Peyer's patch (tissue), 4 donors: ENCODE results near the gene PPARA. TPM values are rescaled to one million over a fixed set of nuclear protein-coding genes. Genes with fewer than 3 reads are reported as not detected.

Source experiments
- DNase-seq, 3 donors: peaks; one replicate each; pipeline ENCODE4 v3.0.0-alpha.2; 2017 to 2019
- H3K27ac ChIP-seq, 4 donors: fragments of 200-600 bp; sonication (generic); one replicate each; pipeline ENCODE4 v1.5.1; 2016 to 2019
- H3K27me3 ChIP-seq, 2 donors: fragments of 200-600 bp; sonication (generic); one replicate each; pipeline ENCODE4 v1.5.1; 2019
- H3K36me3 ChIP-seq, 3 donors: fragments of 200-600 bp; sonication (generic); one replicate each; pipeline ENCODE4 v1.5.1; 2016 to 2019
- H3K4me1 ChIP-seq, 4 donors: fragments of 200-600 bp; sonication (generic); one replicate each; pipeline ENCODE4 v1.5.1; 2016 to 2019
- H3K4me3 ChIP-seq, 4 donors: fragments of 200-600 bp; sonication (generic); 1 replicate in 3 of 4; 2 replicates in 1 of 4; pipeline ENCODE4 v1.5.1; 2016 to 2019; ENCODE audit warnings: mild to moderate bottlenecking in 1 of 4
- H3K9me3 ChIP-seq, 4 donors: fragments of 200-600 bp; sonication (generic); one replicate each; pipeline ENCODE4 v1.5.1; 2016 to 2019; ENCODE audit warnings: mild to moderate bottlenecking in 1 of 4
- CTCF ChIP-seq, 6 experiments: fragments of 450-650 bp in 4 of 6; fragments of 200-600 bp in 2 of 6; sonication (generic) in 1 of 6; IDR thresholded peaks; one replicate each; pipeline ENCODE4 v1.5.1; 2017 to 2019; ENCODE audit warnings: antibody characterized with exemption in 6 of 6, mild to moderate bottlenecking in 3 of 6, moderate library complexity in 1 of 6
- POLR2A ChIP-seq, 2 donors: fragments of 450-650 bp; IDR thresholded peaks; one replicate each; pipeline ENCODE4 v1.5.1; 2017; ENCODE audit warnings: antibody characterized with exemption in 2 of 2, mild to moderate bottlenecking in 2 of 2, moderate library complexity in 2 of 2
- total RNA-seq, 4 donors: library from RNA; depleted of rRNA; stranded (reverse); fragments of >200 nt; gene quantifications; one replicate each; pipeline ENCODE4 v1.1.0, GENCODE V29; 2016

Gene PPARA
- total RNA-seq, 4 donors from 2014 or later, result 21.5 to 231 (median 189) TPM

GRCh38 chr22:46219636-46220035 lies 69.3 kb downstream of the PPARA start:
- H3K9me3 ChIP-seq, result no peaks in the 10 kb centered on the region
- no peaks in the 10 kb centered on the region for H3K4me1 ChIP-seq
- no peaks in the 10 kb centered on the region for H3K27me3 ChIP-seq
- TF ChIP-seq CTCF (IDR thresholded peaks at IDR 0.05), result no peak
- TF ChIP-seq POLR2A (IDR thresholded peaks at IDR 0.05), result no peak
- H3K36me3 ChIP-seq, result peaks cover 0 to 92% (median 3%) of the 10 kb centered on the region in 3 donors
- peak overlapping the region in 1 of 4 donors; percentile 50 for H3K27ac ChIP-seq
- DNase-seq, result no peak
- no peak overlapping the region for H3K4me3 ChIP-seq

- H3K4me1 ChIP-seq, result no peaks in the 10 kb centered on the region
- H3K9me3 ChIP-seq, result no peaks in the 10 kb centered on the region
- H3K36me3 ChIP-seq, result peaks cover 0 to 92% (median 3%) of the 10 kb centered on the region in 3 donors
- no peak overlapping the region for H3K4me3 ChIP-seq
- H3K27me3 ChIP-seq, result no peaks in the 10 kb centered on the region
- DNase-seq, result no peak
- TF ChIP-seq CTCF (IDR thresholded peaks at IDR 0.05) (no peak), POLR2A (IDR thresholded peaks at IDR 0.05) (no peak)
- no peak overlapping the region for H3K27ac ChIP-seq
Observed at GRCh38 chr22:46220921-46221320, 70.6 kb downstream of the PPARA start.

- Histone ChIP-seq H3K27me3 (no peaks in the 10 kb centered on the region), H3K36me3 (peaks cover 0 to 75% (median 0%) of the 10 kb centered on the region in 3 donors), H3K4me3 (no peak overlapping the region), H3K9me3 (no peaks in the 10 kb centered on the region), H3K4me1 (no peaks in the 10 kb centered on the region), H3K27ac (no peak overlapping the region)
- TF ChIP-seq POLR2A (IDR thresholded peaks at IDR 0.05) (no peak), CTCF (IDR thresholded peaks at IDR 0.05) (no peak)
- DNase-seq, result no peak
Observed at GRCh38 chr22:46224044-46224897, 73.9 kb downstream of the PPARA start.

DNA sequence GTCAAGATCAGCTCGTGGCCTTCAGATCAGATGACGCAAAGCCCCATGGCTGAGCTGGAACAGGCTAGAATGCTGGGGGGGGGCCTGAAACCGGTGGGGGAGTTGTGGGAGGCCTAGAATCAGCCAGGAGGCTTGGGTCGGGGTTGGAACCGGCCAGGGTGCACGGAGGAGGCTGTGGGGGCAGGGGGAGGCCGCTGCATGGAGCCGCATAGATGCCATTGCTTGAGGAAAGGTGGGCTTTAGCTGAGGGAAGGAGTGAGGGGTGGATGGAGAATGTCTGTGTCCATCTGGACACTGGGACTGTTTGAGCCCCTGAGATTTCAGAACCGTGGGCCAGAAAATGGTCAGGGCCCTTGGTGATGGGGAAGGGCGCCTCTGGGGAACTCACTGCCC lies 74.6 kb downstream of the PPARA start:
- H3K27ac ChIP-seq, result no peak overlapping the region
- no peaks in the 10 kb centered on the region for H3K9me3 ChIP-seq
- H3K27me3 ChIP-seq, result no peaks in the 10 kb centered on the region
- TF ChIP-seq CTCF (IDR thresholded peaks at IDR 0.05) (no peak), POLR2A (IDR thresholded peaks at IDR 0.05) (no peak)
- peaks cover 0 to 69% (median 0%) of the 10 kb centered on the region in 3 donors for H3K36me3 ChIP-seq
- no peak for DNase-seq
- no peak overlapping the region for H3K4me3 ChIP-seq
- no peaks in the 10 kb centered on the region for H3K4me1 ChIP-seq

- no peak overlapping the region for H3K27ac ChIP-seq
- H3K36me3 ChIP-seq, result peaks cover 0 to 67% (median 0%) of the 10 kb centered on the region in 3 donors
- no peaks in the 10 kb centered on the region for H3K27me3 ChIP-seq
- TF ChIP-seq CTCF (IDR thresholded peaks at IDR 0.05) (no peak), POLR2A (IDR thresholded peaks at IDR 0.05) (no peak)
- H3K9me3 ChIP-seq, result no peaks in the 10 kb centered on the region
- no peak for DNase-seq
- no peak overlapping the region for H3K4me3 ChIP-seq
- H3K4me1 ChIP-seq, result no peaks in the 10 kb centered on the region
Observed at GRCh38 chr22:46225631-46226030, 75.3 kb downstream of the PPARA start.
